Stimulated activated CD8-positive, alpha-beta memory T cell treated with anti-CD3 and anti-CD28 coated beads, Interleukin-4, amount 100 ng/mL, for 48 hours (primary cell): ENCODE data around the gene NBEA.
"Not testable (repeated sequence)": the region's sequence is repeated elsewhere in the genome, so short reads cannot be mapped to it uniquely, and the experiment has no call there.

Experiments
- DNase-seq: peaks from one replicate; pipeline ENCODE4 v3.0.0-alpha.2; 2020

Gene NBEA

DNA sequence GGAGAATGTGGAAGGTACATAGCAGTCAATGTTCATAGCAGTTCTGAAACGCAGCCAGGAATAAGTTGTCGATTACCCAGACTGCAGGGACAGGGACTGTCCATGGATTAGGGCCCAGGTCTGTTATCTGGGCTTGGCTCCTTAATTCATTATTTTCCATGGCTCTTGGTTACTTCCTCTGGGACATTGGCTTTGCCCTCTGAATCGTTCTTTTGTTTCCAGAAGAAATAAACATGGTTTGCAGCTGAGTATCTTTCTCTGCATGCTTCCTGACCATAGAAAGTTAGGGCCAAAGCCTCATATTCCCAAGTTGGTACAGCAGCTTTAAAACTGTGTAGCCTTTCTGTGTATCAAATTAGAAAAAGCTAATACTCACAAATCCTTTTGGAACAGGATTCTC, 656.2 kb downstream of the NBEA start:
- DNase-seq, result no peak

DNA sequence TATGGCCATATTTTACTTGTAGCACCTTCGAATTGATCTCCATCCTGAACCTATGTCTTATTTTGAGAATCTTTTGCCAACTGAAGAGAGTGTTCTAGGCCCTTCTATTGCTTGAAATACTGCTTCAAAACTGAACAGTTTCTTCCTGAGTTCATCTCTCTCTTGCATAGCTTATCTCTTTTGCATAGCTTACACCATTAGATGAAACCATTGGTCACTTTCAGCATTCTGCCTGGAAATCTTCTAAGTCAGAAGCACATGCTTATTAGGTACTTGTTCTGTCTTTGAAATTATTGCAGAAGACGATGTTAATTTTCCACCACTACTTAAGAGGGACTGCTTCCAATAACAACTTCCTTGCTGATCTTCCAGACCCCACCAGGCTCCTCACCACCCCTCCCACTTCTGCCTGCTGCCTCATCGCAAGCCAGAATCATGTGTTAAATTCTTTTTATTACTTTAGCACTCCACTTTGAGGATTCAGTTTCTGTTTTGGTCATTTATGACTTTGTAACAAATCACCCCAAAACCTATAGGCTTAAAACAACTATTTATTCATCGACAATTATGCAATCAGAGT, 656.8 kb downstream of the NBEA start:
- DNase-seq, result no peak

DNA sequence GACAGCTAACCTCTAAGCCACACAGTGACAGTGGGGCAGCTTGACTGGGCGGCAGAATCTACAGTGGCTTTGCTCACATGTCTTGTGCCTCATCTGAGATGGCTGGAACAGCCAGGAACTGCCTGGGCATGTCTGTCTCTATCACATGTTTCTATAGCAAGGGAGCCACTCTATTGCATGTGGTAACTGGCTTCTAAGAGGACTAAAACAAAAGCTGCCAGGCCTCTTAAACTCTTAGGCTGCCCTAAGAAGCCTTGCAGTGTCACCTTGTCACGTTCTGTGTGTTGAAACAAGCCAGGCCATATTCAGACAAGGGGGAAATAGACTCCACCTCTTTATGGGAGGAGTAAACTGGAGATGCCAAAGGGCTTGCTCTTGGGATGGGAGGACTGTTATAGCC, 657.3 kb downstream of the NBEA start:
- no peak for DNase-seq

DNA sequence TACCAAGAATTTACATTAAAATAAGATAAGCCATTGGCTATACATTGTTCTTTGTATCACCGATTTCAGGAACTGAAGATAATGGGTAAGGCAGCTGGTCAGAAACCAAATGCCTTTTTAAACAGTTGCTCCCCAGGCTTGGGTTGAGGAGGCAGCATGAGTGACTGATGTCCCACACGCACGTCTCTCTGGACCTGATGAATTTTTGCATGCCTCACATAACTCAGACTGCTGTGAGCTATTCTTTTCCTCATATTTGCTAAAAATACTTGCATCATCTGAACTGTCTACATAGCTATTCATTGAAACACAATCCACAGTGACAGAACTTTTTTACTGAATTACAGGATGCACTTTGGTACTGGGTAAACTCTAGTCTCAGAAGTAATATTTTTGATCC, 658.1 kb downstream of the NBEA start:
- DNase-seq, result no peak

DNA sequence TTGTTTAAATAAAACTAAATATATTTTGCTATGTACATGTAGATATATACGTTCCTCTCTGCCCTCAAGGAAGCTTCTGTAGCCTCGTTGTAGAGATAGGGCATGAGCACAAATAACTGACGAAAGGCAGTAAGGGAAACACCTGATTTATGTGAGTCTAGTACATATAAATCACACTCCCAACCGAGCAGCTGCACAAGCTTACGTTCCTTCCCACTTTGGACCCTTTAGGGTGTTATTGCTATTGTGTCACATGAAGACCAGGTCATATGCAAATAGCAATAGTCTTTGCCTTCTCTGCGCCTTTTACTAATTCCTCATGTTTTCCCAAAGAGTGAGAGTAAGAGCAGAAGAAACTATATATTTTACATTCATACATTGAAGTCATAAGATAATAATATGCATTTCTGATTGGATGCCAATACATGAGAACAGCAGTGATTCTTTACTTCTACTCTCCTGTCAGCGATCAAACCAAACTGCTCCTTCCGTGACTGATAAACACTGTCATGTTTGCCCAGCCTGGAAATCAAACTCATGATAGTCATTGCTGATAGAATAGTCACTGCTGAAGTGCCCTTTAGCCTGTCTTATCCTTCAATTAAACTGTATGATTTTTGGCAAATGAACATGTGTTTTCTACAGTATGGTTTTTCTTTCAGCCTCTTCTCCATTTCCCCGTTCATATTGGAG, 661.7 kb downstream of the NBEA start:
- DNase-seq, result no peak

DNA sequence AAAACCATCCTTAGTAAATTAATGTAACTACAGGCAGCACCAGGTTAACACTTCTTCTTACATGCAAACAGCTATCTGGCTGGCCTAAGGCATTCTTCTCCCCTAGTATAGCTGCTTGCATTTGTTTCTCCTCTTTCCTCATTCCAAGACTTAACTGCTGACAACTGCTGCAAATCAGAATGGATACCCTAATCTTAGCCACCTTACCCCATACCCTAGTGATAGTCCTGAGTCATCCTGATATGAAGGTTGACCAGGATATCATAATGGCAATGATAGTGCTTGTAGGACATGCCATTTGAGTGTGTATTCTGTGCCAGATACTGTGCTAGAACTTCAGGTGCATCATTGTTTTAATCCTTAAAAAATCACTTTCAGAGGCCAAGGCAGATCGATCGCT, 672.6 kb downstream of the NBEA start:
- DNase-seq, result no peak

DNA sequence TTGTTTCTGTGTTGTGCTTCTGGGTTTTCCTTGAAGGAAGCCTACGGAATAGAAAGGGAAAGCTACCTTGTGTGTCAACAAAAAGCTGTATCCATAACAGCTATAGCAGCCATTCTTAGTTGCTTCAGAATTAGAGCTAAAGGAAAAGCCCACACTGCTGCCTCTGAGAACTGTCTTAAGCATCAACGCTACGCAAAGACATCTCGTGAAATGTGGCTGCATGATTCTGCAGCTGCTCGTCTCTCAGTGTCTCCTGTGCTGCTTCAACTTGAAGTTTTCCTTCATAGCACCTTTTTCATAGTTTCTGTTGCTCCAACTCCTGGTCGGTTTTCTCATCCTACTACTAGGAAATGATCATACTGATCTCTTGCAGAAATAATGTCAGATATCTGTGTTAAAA, 675.4 kb downstream of the NBEA start:
- no peak for DNase-seq

DNA sequence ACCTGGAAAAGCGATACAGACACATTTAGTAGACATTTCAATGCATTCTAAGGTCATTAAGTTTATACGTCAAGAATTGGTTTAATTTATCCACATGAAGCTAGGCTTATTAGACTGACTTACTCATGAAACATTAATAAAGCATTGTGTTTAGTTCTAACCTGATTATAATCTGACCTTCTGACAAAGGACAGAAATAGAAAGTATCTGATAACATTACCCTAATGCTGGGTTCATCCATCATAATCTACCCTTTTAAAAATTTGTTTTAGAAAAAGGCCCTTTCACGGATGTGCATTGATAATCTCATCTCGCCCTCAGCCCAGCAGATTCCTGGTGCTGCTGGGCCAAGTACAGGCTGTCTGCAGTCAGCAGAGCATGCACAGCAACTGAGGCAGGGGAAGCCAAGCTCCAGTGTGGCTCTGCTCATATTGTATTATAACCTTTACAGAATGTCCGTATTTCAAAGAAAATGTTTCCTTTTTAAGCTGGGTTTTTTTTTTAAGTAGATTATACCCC, 676.6 kb downstream of the NBEA start:
- no peak for DNase-seq

DNA sequence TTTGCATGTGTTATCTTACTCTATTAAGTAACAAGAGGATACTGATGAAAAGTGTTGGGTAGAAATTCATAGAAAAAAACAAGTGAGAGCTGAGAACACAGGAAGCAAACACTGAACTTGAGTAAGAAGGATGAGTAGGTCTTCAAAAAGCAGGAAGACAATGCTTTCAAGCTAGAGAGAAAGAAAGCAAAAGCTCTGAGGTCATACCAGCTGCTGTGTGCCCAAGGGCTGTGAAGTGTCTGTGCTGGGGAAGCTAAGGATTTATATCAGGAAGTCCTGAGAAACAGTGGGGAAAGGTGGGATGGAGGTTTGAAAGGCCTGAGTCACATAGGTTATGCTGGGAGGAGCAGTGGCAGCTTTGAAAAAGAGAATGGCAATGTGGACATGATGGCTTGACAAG, 679.9 kb downstream of the NBEA start:
- DNase-seq, result no peak

DNA sequence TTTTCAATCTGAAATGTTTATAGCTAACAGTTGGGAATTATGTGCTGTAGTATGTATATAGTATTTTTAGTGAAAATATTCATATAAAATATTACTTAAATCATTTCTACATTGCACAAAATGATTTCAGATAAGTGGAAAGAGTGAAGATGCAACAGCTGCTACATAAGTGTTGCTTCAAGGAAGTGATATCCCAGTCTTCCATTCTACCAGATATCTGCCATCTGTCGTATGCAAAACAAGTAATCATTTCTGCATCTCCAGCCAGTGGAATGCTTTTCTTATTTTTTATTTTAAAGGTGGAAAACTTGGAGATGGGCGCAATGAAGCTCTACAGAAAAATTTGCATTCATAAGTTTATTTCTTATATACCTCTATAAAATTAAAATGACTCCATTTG, 687.0 kb downstream of the NBEA start:
- DNase-seq, result no peak

DNA sequence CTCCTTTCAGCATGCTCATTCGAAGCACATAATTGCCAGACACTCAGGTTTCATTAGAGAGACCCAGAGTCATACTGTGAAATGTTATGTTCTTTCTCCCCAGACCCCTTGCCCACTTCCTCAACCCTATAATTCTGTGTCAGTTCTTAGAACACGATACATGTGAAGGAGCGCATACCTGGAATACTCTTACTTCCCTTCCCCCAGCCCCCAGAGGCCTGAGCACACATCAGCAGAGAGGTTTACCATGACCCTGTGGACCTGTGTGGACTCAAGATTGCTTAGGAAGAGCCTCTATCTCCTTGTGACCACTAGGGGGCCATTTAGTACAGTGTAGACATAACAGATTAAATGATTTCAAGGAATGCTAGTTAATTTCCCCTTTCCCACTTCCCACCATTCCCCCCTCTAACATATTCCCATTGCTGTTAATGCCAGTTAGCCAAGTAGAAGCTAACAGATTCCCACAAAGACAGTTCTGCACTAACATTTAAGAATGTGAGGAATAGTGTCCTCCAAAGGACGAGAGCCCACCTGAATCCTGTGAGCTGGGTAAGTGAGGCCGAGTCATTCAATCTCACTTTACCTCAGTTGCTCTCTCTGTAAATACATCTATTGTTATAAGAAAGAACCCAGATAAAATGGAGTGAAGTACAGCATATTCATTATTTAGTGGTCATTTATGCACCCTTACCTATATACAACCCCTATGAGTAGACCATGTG, 688.6 kb downstream of the NBEA start:
- DNase-seq, result no peak

DNA sequence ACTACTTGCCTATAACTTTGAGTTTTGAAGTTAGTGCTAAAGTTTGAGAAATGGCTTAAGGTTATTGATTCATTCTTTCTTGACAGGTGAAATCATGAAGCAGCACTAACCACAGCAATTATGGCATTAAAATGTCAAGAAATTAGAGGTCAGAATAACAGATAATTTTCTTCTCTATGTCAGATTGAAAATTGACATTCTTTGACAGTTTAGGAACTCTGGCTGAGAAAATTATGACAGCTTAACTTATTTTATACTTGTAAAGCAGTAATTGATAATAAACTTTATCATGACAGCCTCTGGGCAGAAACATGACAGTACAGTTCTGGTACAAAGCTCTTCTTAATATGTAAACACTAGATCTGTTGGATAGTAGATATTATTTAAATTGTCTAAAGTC, 689.6 kb downstream of the NBEA start:
- DNase-seq, result no peak

DNA sequence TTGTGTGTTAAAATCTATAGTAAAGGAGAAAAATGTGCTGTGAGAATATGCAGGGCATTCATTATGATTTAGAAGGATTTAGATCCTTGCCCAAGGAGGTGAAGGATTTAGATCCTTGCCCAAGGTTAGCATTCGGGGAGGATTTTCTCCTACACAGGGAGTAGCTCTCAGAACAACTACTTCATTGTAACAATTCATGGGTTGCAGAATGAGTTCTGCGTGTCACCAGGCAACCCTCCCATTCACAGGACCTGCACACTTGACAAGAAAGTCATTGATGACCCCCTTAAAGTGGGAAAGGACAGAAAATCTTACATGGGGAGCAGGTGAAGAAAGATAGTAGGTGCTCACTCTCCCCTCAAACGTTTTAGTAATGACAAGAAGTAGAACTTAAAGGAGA, 701.6 kb downstream of the NBEA start:
- no peak for DNase-seq

DNA sequence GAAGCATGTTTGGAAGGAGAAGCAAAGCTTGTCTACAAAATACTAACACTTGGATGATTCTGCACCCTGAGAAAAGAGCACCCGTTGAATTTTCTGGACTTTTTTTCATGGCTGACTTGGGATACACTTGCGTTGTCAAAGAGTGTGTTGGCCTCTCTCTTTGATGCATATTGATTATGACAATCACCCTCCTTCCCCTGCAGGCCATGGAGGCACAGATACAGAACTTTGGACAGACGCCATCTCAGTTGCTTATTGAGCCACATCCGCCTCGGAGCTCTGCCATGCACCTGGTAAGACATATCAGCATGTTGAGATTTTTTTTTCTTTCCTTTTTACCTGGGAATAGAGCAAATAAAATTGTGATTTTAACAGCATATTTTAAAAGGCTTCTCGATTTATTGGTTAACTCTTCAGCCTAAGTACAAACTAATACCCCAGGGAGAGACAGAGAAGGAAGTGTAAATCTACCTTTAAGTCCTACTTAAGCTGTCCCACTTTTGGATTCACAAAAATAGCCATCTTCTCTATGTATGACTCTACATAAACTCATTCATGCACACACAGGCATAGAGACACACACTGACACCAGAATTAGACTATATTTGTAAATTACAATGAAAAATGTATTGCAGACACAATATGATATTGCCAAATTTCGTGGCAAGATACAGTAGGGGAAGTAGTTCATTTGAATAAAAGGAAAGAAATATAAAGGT, 704.1 kb downstream of the NBEA start:
- DNase-seq, result no peak

DNA sequence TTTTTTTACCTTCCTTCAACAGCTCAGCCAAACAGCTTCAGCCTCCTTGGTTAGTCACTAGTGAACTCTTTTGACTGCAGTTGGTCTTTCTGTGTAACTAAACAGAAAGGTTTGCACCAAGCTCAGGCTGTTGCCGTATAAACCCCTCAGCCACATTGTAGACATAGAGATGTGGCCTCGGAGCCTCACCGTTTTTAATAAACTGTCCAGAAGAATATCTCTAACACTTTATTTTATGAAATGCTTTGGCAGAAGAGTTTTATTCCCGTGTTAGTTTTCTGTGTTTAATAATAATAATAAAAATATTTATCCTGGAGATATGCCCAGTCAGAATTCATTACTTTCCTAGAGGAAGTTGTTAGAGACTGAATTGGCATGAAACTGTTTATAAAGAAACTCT, 706.1 kb downstream of the NBEA start:
- DNase-seq, result no peak

DNA sequence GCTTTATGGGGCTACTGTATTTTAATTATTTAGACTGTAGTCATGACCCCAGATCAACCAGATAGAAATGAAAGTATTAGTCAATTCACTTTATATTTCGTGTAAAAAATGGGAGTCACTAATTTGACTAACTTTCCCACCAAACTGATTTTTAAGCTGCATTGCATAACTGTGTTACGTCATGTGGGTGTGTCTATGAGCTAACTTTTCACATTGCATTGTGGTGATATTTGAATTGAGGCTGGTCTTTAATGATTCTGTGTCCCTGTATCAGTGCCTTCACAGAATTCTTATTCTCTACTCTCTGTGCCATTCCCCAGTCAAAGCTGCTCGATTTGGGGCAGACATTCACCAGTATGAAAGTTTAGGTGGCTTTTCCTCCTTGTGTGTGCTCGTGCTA, 707.1 kb downstream of the NBEA start:
- DNase-seq, result no peak

DNA sequence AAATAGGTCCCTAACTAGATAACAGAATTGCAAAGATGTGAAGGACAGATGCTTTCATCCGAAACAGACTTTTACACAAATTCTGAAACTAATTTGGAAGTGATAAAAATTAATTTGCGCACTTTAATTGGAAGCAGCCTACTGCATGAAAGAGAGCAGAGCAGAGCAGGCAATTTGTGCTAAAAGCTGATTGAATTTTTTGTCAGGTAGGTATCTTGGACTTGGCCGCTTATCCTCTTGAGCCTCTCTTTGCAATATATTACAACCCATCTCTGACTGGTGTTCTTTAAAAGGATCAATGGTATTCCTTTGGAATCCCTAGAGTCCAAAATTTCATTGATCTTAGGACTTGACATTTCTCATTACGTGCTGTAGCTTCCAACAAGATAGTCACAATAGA, 717.7 kb downstream of the NBEA start:
- no peak for DNase-seq

DNA sequence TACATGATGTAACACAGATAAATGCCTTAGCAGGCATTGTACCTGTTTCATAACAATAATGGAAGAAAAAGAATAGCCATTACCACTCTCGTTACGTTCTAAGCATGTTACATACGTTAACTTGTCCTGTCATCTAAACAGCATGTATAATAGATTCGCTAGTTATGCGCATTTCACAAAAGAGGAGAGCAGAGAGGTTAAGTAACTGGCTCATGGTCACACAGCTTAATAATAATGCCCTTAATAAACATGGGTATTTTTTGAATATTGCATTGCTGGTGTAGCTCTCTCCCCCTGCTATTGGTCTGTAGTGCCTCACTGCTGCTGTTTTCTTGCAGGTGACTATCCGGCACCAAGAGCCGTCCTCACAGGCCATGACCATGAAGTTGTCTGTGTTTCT, 722.7 kb downstream of the NBEA start:
- DNase-seq, result no peak

DNA sequence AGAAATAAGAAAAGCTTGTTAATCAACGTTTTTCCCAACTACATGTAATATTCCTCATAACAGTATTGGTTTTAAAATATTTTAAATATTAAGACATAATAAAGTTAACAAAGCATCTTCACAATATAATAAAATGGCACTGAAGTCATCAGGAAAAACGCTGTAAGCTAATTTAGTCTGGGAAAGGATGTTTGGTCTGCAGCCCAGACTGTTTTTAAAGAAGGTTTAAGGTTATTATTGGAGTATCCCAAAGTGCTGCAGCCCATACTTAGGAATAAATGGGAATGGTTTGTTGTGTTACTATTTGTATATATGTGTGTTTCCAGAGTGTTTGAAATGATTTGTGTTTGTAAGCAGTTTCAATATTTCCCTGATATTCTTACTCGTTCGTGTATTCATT, 727.3 kb downstream of the NBEA start:
- no peak for DNase-seq

DNA sequence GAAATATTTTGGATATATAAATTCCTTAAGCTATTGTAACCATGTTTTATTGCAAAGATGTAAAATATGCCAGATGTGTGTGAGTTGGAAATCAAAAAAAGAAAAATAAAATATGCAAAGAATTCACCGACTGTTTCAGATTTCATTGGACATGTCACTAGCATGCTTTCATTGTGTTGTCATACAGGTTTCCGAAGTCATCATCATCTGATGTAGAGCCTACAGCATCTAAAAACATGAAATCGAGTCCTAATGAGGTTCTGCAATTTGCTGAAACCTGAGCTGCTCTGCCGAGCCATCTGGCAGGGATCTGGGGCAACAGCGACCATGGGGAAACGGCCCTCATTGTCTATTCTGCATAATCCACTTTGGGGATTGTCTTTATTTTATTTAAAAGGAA, 730.5 kb downstream of the NBEA start:
- DNase-seq, result no peak

DNA sequence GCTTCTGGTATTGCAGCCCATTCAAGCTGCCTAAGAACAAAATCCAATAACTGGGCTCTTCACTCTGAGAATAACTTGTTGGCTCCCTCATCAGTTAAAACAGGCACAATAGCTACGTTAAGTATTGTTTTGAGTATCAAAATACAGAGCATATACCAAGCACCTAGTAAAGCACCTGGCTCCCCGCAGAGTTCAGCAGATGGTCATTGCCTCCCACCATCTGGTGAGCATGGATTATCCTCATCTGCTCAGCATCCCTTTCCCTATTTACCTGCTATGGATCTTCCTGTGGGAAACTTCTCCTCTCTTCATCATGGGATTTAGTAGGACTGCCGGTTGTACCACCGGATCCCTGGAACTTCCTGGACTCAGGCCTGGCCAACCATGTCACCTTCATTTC, 733.6 kb downstream of the NBEA start:
- no peak for DNase-seq

DNA sequence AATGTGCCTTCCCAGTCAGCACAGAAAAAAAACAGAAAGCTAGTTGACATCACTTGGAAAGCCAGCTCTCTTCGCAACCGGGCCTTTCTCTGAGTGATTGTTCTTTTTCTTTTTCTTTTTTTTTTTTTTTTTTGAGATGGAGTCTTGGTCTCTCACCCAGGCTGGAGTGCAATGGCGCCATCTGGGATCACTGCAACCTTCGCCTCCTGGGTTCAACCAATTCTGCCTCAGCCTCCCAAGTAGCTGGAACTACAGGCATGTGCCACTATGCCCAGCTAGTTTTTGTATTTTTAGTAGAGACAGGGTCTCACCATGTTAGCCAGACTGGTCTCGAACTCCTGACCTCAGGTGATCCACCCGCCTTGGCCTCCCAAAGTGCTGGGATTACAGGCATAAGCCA, 735.8 kb downstream of the NBEA start:
- not testable (repeated sequence) for DNase-seq

DNA sequence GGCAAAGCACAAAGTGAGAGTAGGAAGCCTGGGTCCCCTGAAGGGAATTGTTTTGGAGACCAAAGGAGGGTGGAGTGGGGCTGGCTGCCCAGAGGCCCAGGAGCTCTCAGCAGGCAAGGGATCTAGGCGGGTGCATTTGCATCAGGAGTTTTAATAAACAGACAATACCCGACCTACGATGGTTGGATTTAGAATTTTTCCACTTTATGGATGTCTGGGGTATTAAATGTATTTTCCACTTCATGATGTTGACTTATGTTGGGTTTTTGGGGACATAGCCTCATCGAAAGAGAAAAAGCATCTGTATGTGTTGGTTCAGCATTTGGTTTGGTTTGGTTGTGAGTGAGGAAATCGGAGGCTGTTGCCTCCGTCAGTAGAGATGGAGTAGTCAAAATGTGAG, 739.6 kb downstream of the NBEA start:
- no peak for DNase-seq

DNA sequence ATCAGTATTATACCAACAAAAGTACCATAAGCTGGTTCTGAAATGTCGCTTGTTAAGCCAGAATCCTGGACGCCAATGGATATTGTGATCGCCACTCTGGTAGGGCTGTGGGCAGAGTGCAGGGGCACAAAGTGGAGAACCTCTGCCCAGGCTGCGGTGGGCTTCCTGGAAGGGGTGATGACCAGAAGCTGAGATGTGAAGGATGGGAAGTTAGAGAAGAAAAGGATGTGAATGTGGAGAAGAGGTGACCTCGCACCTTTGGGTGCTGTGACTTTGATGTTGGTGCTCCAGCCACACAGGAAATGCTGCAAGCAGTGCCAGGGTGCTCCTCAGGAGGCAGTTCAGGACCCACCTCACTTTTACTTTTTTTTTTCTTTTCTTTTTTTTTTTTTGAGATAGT, 742.4 kb downstream of the NBEA start:
- no peak for DNase-seq
